Natural killer cell treated with Interleukin-12 subunit alpha and Interleukin-12 subunit beta and Interleukin-15 and Interleukin-18, amount 100 ng/mL, for 72 hours (primary cell): ENCODE data around the gene HOXC4. TPM values are rescaled to one million over a fixed set of nuclear protein-coding genes. Genes with fewer than 3 reads are reported as not detected.
"Not testable (repeated sequence)": the region's sequence is repeated elsewhere in the genome, so short reads cannot be mapped to it uniquely, and the experiment has no call there.

Experiments used
- ATAC-seq, 2 donors: fragments of 150-1000 bp; cut with Tn5 transposase in 1 of 2; sonication (Bioruptor Pico), chemical (Tn5 transposase) in 1 of 2; 2 replicates each; pipeline ENCODE4 v1.10.0; 2021
- DNase-seq: peaks from one replicate; pipeline ENCODE4 v3.0.0; 2022; ENCODE audit warnings: low spot score
- H3K27ac Mint-ChIP-seq, 2 donors: 1 replicate in 1 of 2; 2 replicates in 1 of 2; pipeline ENCODE4 v1.8.0; 2022; ENCODE audit warnings: mixed read lengths in 2 of 2, mild to moderate bottlenecking in 1 of 2, moderate library complexity in 1 of 2
- H3K27me3 Mint-ChIP-seq, 2 donors: 1 replicate in 1 of 2; 2 replicates in 1 of 2; pipeline ENCODE4 v1.8.0; 2022; ENCODE audit warnings: mixed read lengths in 2 of 2
- H3K36me3 Mint-ChIP-seq: one replicate; pipeline ENCODE4 v1.8.0; 2022; ENCODE audit warnings: mixed read lengths
- H3K4me1 Mint-ChIP-seq, 2 donors: 1 replicate in 1 of 2; 2 replicates in 1 of 2; pipeline ENCODE4 v1.8.0; 2022; ENCODE audit warnings: low read depth in 2 of 2, mixed read lengths in 2 of 2, mild to moderate bottlenecking in 1 of 2
- H3K4me3 Mint-ChIP-seq: one replicate; pipeline ENCODE4 v1.8.0; 2022; ENCODE audit warnings: mixed read lengths
- H3K9me3 Mint-ChIP-seq: 2 replicates; pipeline ENCODE4 v1.8.0; 2022; ENCODE audit warnings: mixed read lengths
- total RNA-seq, 2 donors: library from RNA; stranded (reverse); gene quantifications; one replicate each; pipeline ENCODE4 v1.2.3, GENCODE V29; 2022

The HOXC4 gene
- total RNA-seq, 2 donors from 2014 or later, result 1.3 to 2.3 TPM

GRCh38 chr12:54037360-54038283 is 16.0 kb upstream of the HOXC4 start:
- Mint-ChIP-seq H3K4me1 (peaks cover 10 to 16% of the 10 kb centered on the region in 2 donors), H3K27ac (no peak overlapping the region), H3K4me3 (no peak overlapping the region)

GRCh38 chr12:54038284-54038870 is 15.3 kb upstream of the HOXC4 start:
- Mint-ChIP-seq H3K9me3 (no peaks in the 10 kb centered on the region), H3K4me3 (no peak overlapping the region), H3K36me3 (no peaks in the 10 kb centered on the region), H3K4me1 (peaks cover 9 to 12% of the 10 kb centered on the region in 2 donors), H3K27ac (no peak overlapping the region), H3K27me3 (peaks cover 49 to 55% of the 10 kb centered on the region in 2 donors)
- ATAC-seq, result no peak
- no peak for DNase-seq

More at GRCh38 chr12:54037360-54038283, 16.0 kb upstream of the HOXC4 start:
- H3K9me3 Mint-ChIP-seq, result no peaks in the 10 kb centered on the region
- ATAC-seq, result no peak
- H3K36me3 Mint-ChIP-seq, result no peaks in the 10 kb centered on the region
- no peak for DNase-seq
- peaks cover 52 to 55% of the 10 kb centered on the region in 2 donors for H3K27me3 Mint-ChIP-seq

- no peaks in the 10 kb centered on the region for H3K9me3 Mint-ChIP-seq
- DNase-seq, result no peak
- H3K36me3 Mint-ChIP-seq, result no peaks in the 10 kb centered on the region
- peaks cover 4 to 12% of the 10 kb centered on the region in 2 donors for H3K4me1 Mint-ChIP-seq
- H3K27ac Mint-ChIP-seq, result no peak overlapping the region
- no peak overlapping the region for H3K4me3 Mint-ChIP-seq
- no peak for ATAC-seq
- peaks cover 49 to 57% of the 10 kb centered on the region in 2 donors for H3K27me3 Mint-ChIP-seq
These were observed 14.7 kb upstream of the HOXC4 start for GRCh38 chr12:54038871-54039414.

GRCh38 chr12:54039417-54040147 is 14.1 kb upstream of the HOXC4 start:
- H3K27me3 Mint-ChIP-seq, result peaks cover 55 to 57% of the 10 kb centered on the region in 2 donors
- no peak overlapping the region for H3K27ac Mint-ChIP-seq
- peaks cover 0 to 7% of the 10 kb centered on the region in 2 donors for H3K4me1 Mint-ChIP-seq
- H3K36me3 Mint-ChIP-seq, result no peaks in the 10 kb centered on the region
- H3K9me3 Mint-ChIP-seq, result no peaks in the 10 kb centered on the region
- H3K4me3 Mint-ChIP-seq, result no peak overlapping the region
- ATAC-seq (no peak), DNase-seq (no peak)

GRCh38 chr12:54040148-54040494 is 13.5 kb upstream of the HOXC4 start:
- no peak overlapping the region for H3K27ac Mint-ChIP-seq

GRCh38 chr12:54040648-54041047 is 13.0 kb upstream of the HOXC4 start:
- Mint-ChIP-seq H3K9me3 (no peaks in the 10 kb centered on the region), H3K27me3 (peaks cover 56 to 62% of the 10 kb centered on the region in 2 donors), H3K27ac (no peak overlapping the region), H3K36me3 (no peaks in the 10 kb centered on the region), H3K4me1 (peaks cover 0 to 3% of the 10 kb centered on the region in 2 donors), H3K4me3 (no peak overlapping the region)
- no peak for ATAC-seq
- no peak for DNase-seq

More at GRCh38 chr12:54040148-54040494, 13.5 kb upstream of the HOXC4 start:
- ATAC-seq (no peak), DNase-seq (no peak)
- peaks cover 0 to 4% of the 10 kb centered on the region in 2 donors for H3K4me1 Mint-ChIP-seq
- no peaks in the 10 kb centered on the region for H3K9me3 Mint-ChIP-seq
- no peak overlapping the region for H3K4me3 Mint-ChIP-seq
- no peaks in the 10 kb centered on the region for H3K36me3 Mint-ChIP-seq
- peaks cover 56 to 60% of the 10 kb centered on the region in 2 donors for H3K27me3 Mint-ChIP-seq

GRCh38 chr12:54041097-54041690 is 12.4 kb upstream of the HOXC4 start:
- no peak overlapping the region for H3K27ac Mint-ChIP-seq
- ATAC-seq, result no peak
- H3K4me1 Mint-ChIP-seq, result peaks cover 0 to 3% of the 10 kb centered on the region in 2 donors
- H3K4me3 Mint-ChIP-seq, result no peak overlapping the region
- H3K27me3 Mint-ChIP-seq, result peaks cover 58 to 61% of the 10 kb centered on the region in 2 donors
- DNase-seq, result no peak
- H3K36me3 Mint-ChIP-seq, result no peaks in the 10 kb centered on the region
- no peaks in the 10 kb centered on the region for H3K9me3 Mint-ChIP-seq

- not testable (repeated sequence) for H3K9me3 Mint-ChIP-seq, H3K27ac Mint-ChIP-seq, H3K4me3 Mint-ChIP-seq, H3K36me3 Mint-ChIP-seq, H3K4me1 Mint-ChIP-seq, ATAC-seq, DNase-seq
- peaks cover 65 to 67% of the 10 kb centered on the region in 2 donors for H3K27me3 Mint-ChIP-seq
These were observed 11.6 kb upstream of the HOXC4 start for GRCh38 chr12:54042033-54042432.

GRCh38 chr12:54042970-54043853 is 10.4 kb upstream of the HOXC4 start:
- no peaks in the 10 kb centered on the region for H3K9me3 Mint-ChIP-seq
- DNase-seq (no peak), ATAC-seq (no peak)
- H3K27ac Mint-ChIP-seq, result no peak overlapping the region
- H3K27me3 Mint-ChIP-seq, result peaks cover 63 to 77% of the 10 kb centered on the region in 2 donors
- H3K4me3 Mint-ChIP-seq, result no peak overlapping the region
- no peaks in the 10 kb centered on the region for H3K36me3 Mint-ChIP-seq
- H3K4me1 Mint-ChIP-seq, result peaks cover 0 to 9% of the 10 kb centered on the region in 2 donors

- H3K36me3 Mint-ChIP-seq, result no peaks in the 10 kb centered on the region
These were observed 9.1 kb upstream of the HOXC4 start for GRCh38 chr12:54044425-54045103.

GRCh38 chr12:54045401-54045800 is 8.2 kb upstream of the HOXC4 start:
- Mint-ChIP-seq H3K9me3 (no peaks in the 10 kb centered on the region), H3K27ac (no peak overlapping the region), H3K27me3 (peaks cover 67 to 77% of the 10 kb centered on the region in 2 donors), H3K4me3 (no peak overlapping the region), H3K4me1 (peaks cover 8 to 17% of the 10 kb centered on the region in 2 donors), H3K36me3 (peaks cover 7% of the 10 kb centered on the region)
- ATAC-seq, result no peak
- DNase-seq, result no peak

More at GRCh38 chr12:54044425-54045103, 9.1 kb upstream of the HOXC4 start:
- Mint-ChIP-seq H3K4me3 (no peak overlapping the region), H3K27ac (no peak overlapping the region), H3K27me3 (peaks cover 64 to 77% of the 10 kb centered on the region in 2 donors), H3K9me3 (no peaks in the 10 kb centered on the region), H3K4me1 (peaks cover 0 to 9% of the 10 kb centered on the region in 2 donors)
- DNase-seq (no peak), ATAC-seq (no peak)
